Erythroblast (primary cell): Measurements from ENCODE around the gene PLCL1.

ENCODE experiments used
- GATA1 ChIP-seq: IDR thresholded peaks from 2 replicates; pipeline ENCODE4 v1.6.1; 2011; ENCODE audit warnings: low read depth, mild to moderate bottlenecking, control low read depth, low read length, moderate library complexity
- POLR2A ChIP-seq: IDR thresholded peaks from 2 replicates; pipeline ENCODE4 v1.6.1; 2011; ENCODE audit warnings: mild to moderate bottlenecking, low read length

GRCh38 chr2:197803033-197803444, 1.4 kb upstream of the PLCL1 start:
- TF ChIP-seq POLR2A (no peak), GATA1 (no peak)
